HEK293 (cell line): ENCODE data around the gene SPNS2.

Experiments
- CTCF ChIA-PET: fragments of 350-600 bp; formaldehyde crosslinking; extraction: SDS; loops from one replicate; lab custom pipeline; 2021; ENCODE audit warnings: antibody characterized with exemption; lab: Yijun Ruan, JAX
- POLR2A ChIA-PET: fragments of 300-600 bp; formaldehyde crosslinking; extraction: SDS; loops from one replicate; lab custom pipeline; 2020; ENCODE audit warnings: antibody characterized with exemption, inconsistent platforms; lab: Yijun Ruan, JAX
- H3K27ac ChIP-seq: fragments of 200-500 bp; sonication (Bioruptor generic); 2 replicates; pipeline ENCODE4 v1.5.1; 2014; ENCODE audit warnings: low read depth, low read length, control low read depth, inconsistent platforms; ENCODE audit errors: extremely low read depth
- H3K36me3 ChIP-seq, 2 experiments: fragments of 200-500 bp in 1 of 2; sonication (Bioruptor generic) in 1 of 2; 1 replicate in 1 of 2; 2 replicates in 1 of 2; pipeline ENCODE4 v1.5.1; 2014 to 2017; ENCODE audit warnings: inconsistent platforms in 2 of 2, low read length in 2 of 2; ENCODE audit not compliant: control insufficient read depth in 2 of 2, insufficient read depth in 1 of 2
- H3K4me1 ChIP-seq: fragments of 200-500 bp; sonication (Bioruptor generic); 2 replicates; pipeline ENCODE4 v1.5.1; 2014; ENCODE audit warnings: mild to moderate bottlenecking, low read length, inconsistent platforms; ENCODE audit not compliant: control insufficient read depth, insufficient read depth
- H3K4me3 ChIP-seq: 2 replicates; pipeline ENCODE4 v1.5.1; 2011; ENCODE audit warnings: low read depth, mild to moderate bottlenecking, control low read depth, low read length, moderate library complexity
- H3K9me3 ChIP-seq: fragments of 200-500 bp; sonication (Bioruptor generic); 2 replicates; pipeline ENCODE4 v1.5.1; 2014; ENCODE audit warnings: low read depth, low read length, inconsistent platforms; ENCODE audit not compliant: control insufficient read depth, insufficient read depth
- EGR2 ChIP-seq: fragments of 450-650 bp; formaldehyde crosslinking; IDR thresholded peaks from 2 replicates; pipeline ENCODE4 v1.5.1; 2016; ENCODE audit warnings: low read depth, missing biosample characterization, missing genetic modification characterization
- GLI4 ChIP-seq: fragments of 450-650 bp; formaldehyde crosslinking; IDR thresholded peaks from 2 replicates; pipeline ENCODE4 v1.5.1; 2016; ENCODE audit warnings: missing biosample characterization, missing genetic modification characterization
- GLIS1 ChIP-seq: fragments of 450-650 bp; formaldehyde crosslinking; IDR thresholded peaks from 2 replicates; pipeline ENCODE4 v1.5.1; 2016; ENCODE audit warnings: missing biosample characterization, missing genetic modification characterization
- GLIS2 ChIP-seq: fragments of 450-650 bp; formaldehyde crosslinking; IDR thresholded peaks from 2 replicates; pipeline ENCODE4 v1.5.1; 2016; ENCODE audit warnings: missing biosample characterization, missing genetic modification characterization
- SCRT2 ChIP-seq: fragments of 450-650 bp; formaldehyde crosslinking; IDR thresholded peaks from 2 replicates; pipeline ENCODE4 v1.5.1; 2016; ENCODE audit warnings: missing biosample characterization, missing genetic modification characterization
- ZBTB20 ChIP-seq: fragments of 450-650 bp; formaldehyde crosslinking; IDR thresholded peaks from 2 replicates; pipeline ENCODE4 v1.5.1; 2016; ENCODE audit warnings: missing biosample characterization, missing genetic modification characterization
- ZBTB7A ChIP-seq: fragments of 450-650 bp; formaldehyde crosslinking; IDR thresholded peaks from 2 replicates; pipeline ENCODE4 v1.5.1; 2016; ENCODE audit warnings: low read depth, missing biosample characterization, missing genetic modification characterization
- ZBTB8A ChIP-seq: fragments of 450-650 bp; formaldehyde crosslinking; IDR thresholded peaks from 2 replicates; pipeline ENCODE4 v1.5.1; 2016; ENCODE audit warnings: missing biosample characterization, missing genetic modification characterization
- ZIC2 ChIP-seq: fragments of 450-650 bp; formaldehyde crosslinking; IDR thresholded peaks from 2 replicates; pipeline ENCODE4 v1.5.1; 2016; ENCODE audit warnings: missing biosample characterization, missing genetic modification characterization
- ZNF112 ChIP-seq: fragments of 450-650 bp; formaldehyde crosslinking; IDR thresholded peaks from 2 replicates; pipeline ENCODE4 v1.5.0; 2017; ENCODE audit warnings: missing biosample characterization, missing genetic modification characterization
- ZNF114 ChIP-seq: fragments of 450-650 bp; formaldehyde crosslinking; IDR thresholded peaks from 2 replicates; pipeline ENCODE4 v1.5.0; 2017; ENCODE audit warnings: missing biosample characterization, missing genetic modification characterization
- ZNF169 ChIP-seq: fragments of 450-650 bp; formaldehyde crosslinking; IDR thresholded peaks from 2 replicates; pipeline ENCODE4 v1.5.1; 2016; ENCODE audit warnings: missing biosample characterization, missing genetic modification characterization
- ZNF302 ChIP-seq: fragments of 450-650 bp; formaldehyde crosslinking; IDR thresholded peaks from 2 replicates; pipeline ENCODE4 v1.5.1; 2016; ENCODE audit warnings: missing biosample characterization, missing genetic modification characterization, low read depth
- ZNF350 ChIP-seq: fragments of 450-650 bp; formaldehyde crosslinking; IDR thresholded peaks from 2 replicates; pipeline ENCODE4 v1.5.0; 2017; ENCODE audit warnings: missing biosample characterization, mild to moderate bottlenecking, missing genetic modification characterization
- ZNF354C ChIP-seq: fragments of 450-650 bp; formaldehyde crosslinking; IDR thresholded peaks from 2 replicates; pipeline ENCODE4 v1.5.1; 2016; ENCODE audit warnings: missing biosample characterization, missing genetic modification characterization, low read depth, borderline replicate concordance
- ZNF600 ChIP-seq: fragments of 450-650 bp; formaldehyde crosslinking; IDR thresholded peaks from 2 replicates; pipeline ENCODE4 v1.5.1; 2016; ENCODE audit warnings: missing biosample characterization, missing genetic modification characterization
- ZNF621 ChIP-seq: fragments of 450-650 bp; formaldehyde crosslinking; IDR thresholded peaks from 2 replicates; pipeline ENCODE4 v1.5.1; 2017; ENCODE audit warnings: missing biosample characterization, missing genetic modification characterization
- ZSCAN30 ChIP-seq: fragments of 450-650 bp; IDR thresholded peaks from 2 replicates; pipeline ENCODE4 v1.5.1; 2018; ENCODE audit warnings: missing biosample characterization, mild to moderate bottlenecking, missing genetic modification characterization, moderate library complexity
- ZXDB ChIP-seq: fragments of 450-650 bp; formaldehyde crosslinking; IDR thresholded peaks from 2 replicates; pipeline ENCODE4 v1.5.1; 2016; ENCODE audit warnings: missing biosample characterization, missing genetic modification characterization
- TF ChIP-seq, protein P1 (sequence below): fragments of 450-650 bp; formaldehyde crosslinking; IDR thresholded peaks from 2 replicates; pipeline ENCODE4 v1.5.1; 2016; ENCODE audit warnings: missing biosample characterization, missing genetic modification characterization
- TF ChIP-seq, protein P2 (sequence below): fragments of 450-650 bp; formaldehyde crosslinking; IDR thresholded peaks from 2 replicates; pipeline ENCODE4 v1.5.1; 2016; ENCODE audit warnings: missing biosample characterization, missing genetic modification characterization
- TF ChIP-seq, protein P3 (sequence below): fragments of 450-650 bp; formaldehyde crosslinking; IDR thresholded peaks from 2 replicates; pipeline ENCODE4 v1.5.1; 2017; ENCODE audit warnings: missing biosample characterization, mild to moderate bottlenecking, missing genetic modification characterization, moderate library complexity

SPNS2 gene

DNA sequence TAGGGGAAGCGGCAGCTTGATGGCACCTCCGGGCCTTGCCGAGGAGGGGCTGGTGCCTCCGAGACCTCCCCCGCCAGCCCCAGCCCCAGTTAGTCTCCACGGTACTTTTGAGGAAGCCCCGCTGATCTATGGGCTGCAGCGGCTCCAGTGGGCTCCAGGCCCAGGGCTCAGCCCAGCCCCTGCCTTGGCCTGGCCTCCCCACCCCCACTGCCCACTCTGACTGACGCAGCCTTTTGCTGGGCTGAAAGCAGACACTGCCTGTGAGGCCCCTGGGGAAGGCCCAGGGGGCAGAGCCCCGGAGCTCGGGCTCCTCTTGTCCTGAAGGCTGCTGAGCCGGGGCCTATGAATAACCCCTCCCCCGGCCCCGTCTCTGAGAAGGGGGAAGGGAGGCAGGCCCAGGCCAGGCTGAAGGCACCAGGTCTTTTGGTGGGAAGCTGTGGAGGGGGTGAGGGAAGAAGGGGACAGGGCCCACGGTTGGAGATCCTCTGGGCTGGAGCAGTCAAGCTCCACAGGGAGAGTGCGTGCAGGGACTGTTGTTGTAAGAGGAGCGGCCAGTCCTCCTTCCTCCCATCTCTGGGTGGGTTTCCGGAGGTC is 78.1 kb downstream of the SPNS2 start:
- Histone ChIP-seq H3K36me3 (no peaks in the 10 kb centered on the region), H3K27ac (no peak overlapping the region), H3K9me3 (no peaks in the 10 kb centered on the region), H3K4me3 (no peak overlapping the region), H3K4me1 (0 out of 2 replicates have a peak, but pooled peaks cover 4% of the 10 kb centered on the region)
- POLR2A ChIA-PET: no interaction called here
- TF ChIP-seq GLIS1 (tag by site-specific recombination): peak; percentile 40; the same call in 1 of the 2 replicates
- no peak for TF ChIP-seq GLI4
- peak; percentile 78 for TF ChIP-seq ZBTB8A
- no peak for TF ChIP-seq ZNF302 (tag by site-specific recombination)
- TF ChIP-seq ZIC2: peak; percentile 61
- no peak for TF ChIP-seq EGR2 (tag by site-specific recombination)
- no peak for TF ChIP-seq ZNF112 (tag by site-specific recombination)
- TF ChIP-seq, protein P1, sequence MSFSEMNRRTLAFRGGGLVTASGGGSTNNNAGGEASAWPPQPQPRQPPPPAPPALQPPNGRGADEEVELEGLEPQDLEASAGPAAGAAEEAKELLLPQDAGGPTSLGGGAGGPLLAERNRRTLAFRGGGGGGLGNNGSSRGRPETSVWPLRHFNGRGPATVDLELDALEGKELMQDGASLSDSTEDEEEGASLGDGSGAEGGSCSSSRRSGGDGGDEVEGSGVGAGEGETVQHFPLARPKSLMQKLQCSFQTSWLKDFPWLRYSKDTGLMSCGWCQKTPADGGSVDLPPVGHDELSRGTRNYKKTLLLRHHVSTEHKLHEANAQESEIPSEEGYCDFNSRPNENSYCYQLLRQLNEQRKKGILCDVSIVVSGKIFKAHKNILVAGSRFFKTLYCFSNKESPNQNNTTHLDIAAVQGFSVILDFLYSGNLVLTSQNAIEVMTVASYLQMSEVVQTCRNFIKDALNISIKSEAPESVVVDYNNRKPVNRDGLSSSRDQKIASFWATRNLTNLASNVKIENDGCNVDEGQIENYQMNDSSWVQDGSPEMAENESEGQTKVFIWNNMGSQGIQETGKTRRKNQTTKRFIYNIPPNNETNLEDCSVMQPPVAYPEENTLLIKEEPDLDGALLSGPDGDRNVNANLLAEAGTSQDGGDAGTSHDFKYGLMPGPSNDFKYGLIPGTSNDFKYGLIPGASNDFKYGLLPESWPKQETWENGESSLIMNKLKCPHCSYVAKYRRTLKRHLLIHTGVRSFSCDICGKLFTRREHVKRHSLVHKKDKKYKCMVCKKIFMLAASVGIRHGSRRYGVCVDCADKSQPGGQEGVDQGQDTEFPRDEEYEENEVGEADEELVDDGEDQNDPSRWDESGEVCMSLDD (tag by site-specific recombination): no peak
- TF ChIP-seq ZSCAN30 (tag by site-specific recombination): no peak
- TF ChIP-seq, protein P2, sequence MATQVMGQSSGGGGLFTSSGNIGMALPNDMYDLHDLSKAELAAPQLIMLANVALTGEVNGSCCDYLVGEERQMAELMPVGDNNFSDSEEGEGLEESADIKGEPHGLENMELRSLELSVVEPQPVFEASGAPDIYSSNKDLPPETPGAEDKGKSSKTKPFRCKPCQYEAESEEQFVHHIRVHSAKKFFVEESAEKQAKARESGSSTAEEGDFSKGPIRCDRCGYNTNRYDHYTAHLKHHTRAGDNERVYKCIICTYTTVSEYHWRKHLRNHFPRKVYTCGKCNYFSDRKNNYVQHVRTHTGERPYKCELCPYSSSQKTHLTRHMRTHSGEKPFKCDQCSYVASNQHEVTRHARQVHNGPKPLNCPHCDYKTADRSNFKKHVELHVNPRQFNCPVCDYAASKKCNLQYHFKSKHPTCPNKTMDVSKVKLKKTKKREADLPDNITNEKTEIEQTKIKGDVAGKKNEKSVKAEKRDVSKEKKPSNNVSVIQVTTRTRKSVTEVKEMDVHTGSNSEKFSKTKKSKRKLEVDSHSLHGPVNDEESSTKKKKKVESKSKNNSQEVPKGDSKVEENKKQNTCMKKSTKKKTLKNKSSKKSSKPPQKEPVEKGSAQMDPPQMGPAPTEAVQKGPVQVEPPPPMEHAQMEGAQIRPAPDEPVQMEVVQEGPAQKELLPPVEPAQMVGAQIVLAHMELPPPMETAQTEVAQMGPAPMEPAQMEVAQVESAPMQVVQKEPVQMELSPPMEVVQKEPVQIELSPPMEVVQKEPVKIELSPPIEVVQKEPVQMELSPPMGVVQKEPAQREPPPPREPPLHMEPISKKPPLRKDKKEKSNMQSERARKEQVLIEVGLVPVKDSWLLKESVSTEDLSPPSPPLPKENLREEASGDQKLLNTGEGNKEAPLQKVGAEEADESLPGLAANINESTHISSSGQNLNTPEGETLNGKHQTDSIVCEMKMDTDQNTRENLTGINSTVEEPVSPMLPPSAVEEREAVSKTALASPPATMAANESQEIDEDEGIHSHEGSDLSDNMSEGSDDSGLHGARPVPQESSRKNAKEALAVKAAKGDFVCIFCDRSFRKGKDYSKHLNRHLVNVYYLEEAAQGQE (tag by site-specific recombination): no peak
- TF ChIP-seq ZNF114: no peak
- no peak for TF ChIP-seq SCRT2 (tag by site-specific recombination)
- no peak for TF ChIP-seq ZBTB7A
- TF ChIP-seq ZNF600 (tag by site-specific recombination): no peak
- 0 out of 2 replicates have a peak, but pooled peaks have one; percentile 24 for TF ChIP-seq ZBTB20 (tag by site-specific recombination)
- TF ChIP-seq ZNF169 (tag by site-specific recombination): no peak
- no peak for TF ChIP-seq ZXDB
- TF ChIP-seq ZNF621 (tag by site-specific recombination): no peak
- TF ChIP-seq ZNF354C (tag by site-specific recombination): no peak
- no peak for TF ChIP-seq ZNF350 (tag by site-specific recombination)
- TF ChIP-seq, protein P3, sequence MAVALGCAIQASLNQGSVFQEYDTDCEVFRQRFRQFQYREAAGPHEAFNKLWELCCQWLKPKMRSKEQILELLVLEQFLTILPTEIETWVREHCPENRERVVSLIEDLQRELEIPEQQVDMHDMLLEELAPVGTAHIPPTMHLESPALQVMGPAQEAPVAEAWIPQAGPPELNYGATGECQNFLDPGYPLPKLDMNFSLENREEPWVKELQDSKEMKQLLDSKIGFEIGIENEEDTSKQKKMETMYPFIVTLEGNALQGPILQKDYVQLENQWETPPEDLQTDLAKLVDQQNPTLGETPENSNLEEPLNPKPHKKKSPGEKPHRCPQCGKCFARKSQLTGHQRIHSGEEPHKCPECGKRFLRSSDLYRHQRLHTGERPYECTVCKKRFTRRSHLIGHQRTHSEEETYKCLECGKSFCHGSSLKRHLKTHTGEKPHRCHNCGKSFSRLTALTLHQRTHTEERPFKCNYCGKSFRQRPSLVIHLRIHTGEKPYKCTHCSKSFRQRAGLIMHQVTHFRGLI (tag by site-specific recombination): peak; percentile 28; the same call in 1 of the 2 replicates
- TF ChIP-seq GLIS2: 0 out of 2 replicates have a peak, but pooled peaks have one; percentile 19
- CTCF ChIA-PET: interaction anchor here (0.7 to 3.8 kb wide), 3 partner anchors 10 to 23 kb away, joined by 3 to 23 read pairs (median 3); no protein-coding TSS in a partner anchor
